Tongue (tissue), 2 donors: ENCODE data around the gene RCOR1. TPM values are rescaled to one million over a fixed set of nuclear protein-coding genes. Genes with fewer than 3 reads are reported as not detected.
"Not testable (repeated sequence)": the region's sequence is repeated elsewhere in the genome, so short reads cannot be mapped to it uniquely, and the experiment has no call there.

Source experiments
- DNase-seq: peaks from one replicate; pipeline ENCODE4 v3.0.0-alpha.2; 2015
- total RNA-seq: library from RNA; depleted of rRNA; stranded (reverse); fragments of >200 nt; gene quantifications from one replicate; pipeline ENCODE4 v1.2.3, GENCODE V29; 2014

The RCOR1 gene
- total RNA-seq, 1 donor from 2014 or later, result 25.4 TPM

- peak; percentile 66 for DNase-seq
Observed at GRCh38 chr14:102593061-102593824, 794 bp downstream of the RCOR1 start.

- DNase-seq, result no peak
Observed at GRCh38 chr14:102593825-102594137, 1.3 kb downstream of the RCOR1 start.

DNA sequence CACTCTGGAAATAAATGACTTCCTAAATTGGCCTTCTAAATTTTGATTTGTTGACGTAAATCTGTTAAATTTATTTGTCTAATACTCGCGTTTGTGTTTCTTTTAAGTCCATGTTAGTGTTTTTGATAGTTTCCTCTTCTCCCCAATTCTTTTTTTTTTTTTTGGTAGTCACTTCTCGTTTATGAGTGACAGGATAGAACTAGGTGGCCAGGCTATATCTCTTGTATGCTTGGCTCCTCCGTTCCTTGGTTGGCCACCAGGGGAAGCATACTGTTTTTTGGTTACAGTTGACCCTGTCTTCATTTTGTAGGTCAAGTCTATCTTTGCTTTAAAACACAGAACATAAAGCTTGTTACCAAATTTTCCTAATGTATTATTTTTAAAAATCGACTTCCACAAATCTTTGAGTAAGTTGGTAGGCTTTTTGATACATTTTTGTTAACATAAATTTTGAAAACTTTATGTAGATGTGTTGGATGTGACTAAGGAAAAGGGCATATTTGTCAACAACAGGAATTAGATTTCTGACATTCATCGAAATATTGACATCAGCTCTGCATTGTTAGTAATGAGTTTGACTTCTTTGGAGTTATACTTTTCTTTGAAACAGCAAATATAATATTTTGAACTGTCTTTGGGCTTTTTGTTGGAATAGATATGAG is 2.2 kb downstream of the RCOR1 start:
- peak; percentile 70 for DNase-seq

- no peak for DNase-seq
Observed at GRCh38 chr14:102601378-102601925, 9.0 kb downstream of the RCOR1 start.

DNA sequence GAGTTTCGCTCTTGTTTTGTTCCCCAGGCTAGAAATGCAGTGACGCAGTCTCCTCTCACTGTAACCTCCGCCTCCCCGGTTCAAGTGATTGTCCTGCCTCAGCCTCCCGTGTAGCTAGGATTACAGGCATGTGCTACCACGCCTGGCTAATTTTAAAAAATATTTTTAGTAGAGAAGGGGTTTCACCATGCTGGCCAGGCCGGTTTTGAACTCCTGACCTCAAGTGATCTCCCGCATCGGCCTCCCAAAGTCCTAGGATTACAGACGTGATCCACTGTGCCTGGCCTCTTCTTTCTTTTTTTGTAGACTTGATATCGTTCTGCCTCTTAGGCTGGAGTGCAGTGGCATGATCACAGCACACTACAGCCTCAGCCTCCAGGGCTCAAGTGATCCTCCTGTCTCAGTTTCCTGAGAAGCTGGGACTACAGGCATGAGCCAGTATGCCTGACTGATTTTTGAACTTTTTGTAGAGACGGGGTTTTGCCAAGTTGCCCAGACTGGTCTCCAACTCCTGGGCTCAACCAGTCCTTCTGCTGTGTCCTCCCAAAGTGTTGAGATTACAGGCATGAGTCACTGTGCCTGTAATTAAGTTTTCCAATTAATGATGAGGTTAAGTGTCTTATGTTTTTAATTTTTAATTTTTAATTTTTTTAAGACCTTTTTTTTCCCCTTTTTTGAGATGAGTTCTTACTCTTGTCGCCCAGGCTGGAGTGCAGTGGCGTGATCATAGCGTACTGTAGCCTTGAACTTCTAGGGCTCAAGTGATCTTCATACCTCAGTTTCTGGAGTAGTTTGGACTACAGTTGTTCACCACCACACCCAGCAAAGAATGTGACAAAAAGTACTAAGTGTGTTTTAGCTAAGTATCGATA is 10.2 kb downstream of the RCOR1 start:
- DNase-seq, result no peak

GRCh38 chr14:102603293-102603907 is 11.0 kb downstream of the RCOR1 start:
- no peak for DNase-seq

DNA sequence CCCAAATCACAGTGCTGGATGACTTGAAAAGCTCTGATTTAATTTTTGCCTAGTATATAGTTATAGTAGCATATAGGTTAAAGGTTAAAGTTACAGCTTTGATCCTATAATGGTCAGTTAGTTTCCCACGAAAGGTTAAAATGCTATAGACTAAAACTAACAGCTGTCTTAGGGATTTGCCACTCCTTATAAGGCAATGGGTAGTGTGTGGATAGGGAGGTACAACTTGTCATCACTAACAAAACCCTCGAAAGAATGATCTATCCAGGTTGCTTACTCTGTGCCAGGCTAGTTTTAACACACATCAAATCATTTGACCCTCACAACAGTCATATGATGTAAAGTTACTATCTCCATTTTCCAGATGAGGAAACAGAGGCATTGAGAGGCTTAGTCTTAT is 11.7 kb downstream of the RCOR1 start:
- DNase-seq, result no peak

GRCh38 chr14:102605029-102605428 is 12.6 kb downstream of the RCOR1 start:
- DNase-seq, result no peak

GRCh38 chr14:102606296-102606695 is 13.8 kb downstream of the RCOR1 start:
- no peak for DNase-seq

- no peak for DNase-seq
Observed at GRCh38 chr14:102608064-102608446, 15.6 kb downstream of the RCOR1 start.

DNA sequence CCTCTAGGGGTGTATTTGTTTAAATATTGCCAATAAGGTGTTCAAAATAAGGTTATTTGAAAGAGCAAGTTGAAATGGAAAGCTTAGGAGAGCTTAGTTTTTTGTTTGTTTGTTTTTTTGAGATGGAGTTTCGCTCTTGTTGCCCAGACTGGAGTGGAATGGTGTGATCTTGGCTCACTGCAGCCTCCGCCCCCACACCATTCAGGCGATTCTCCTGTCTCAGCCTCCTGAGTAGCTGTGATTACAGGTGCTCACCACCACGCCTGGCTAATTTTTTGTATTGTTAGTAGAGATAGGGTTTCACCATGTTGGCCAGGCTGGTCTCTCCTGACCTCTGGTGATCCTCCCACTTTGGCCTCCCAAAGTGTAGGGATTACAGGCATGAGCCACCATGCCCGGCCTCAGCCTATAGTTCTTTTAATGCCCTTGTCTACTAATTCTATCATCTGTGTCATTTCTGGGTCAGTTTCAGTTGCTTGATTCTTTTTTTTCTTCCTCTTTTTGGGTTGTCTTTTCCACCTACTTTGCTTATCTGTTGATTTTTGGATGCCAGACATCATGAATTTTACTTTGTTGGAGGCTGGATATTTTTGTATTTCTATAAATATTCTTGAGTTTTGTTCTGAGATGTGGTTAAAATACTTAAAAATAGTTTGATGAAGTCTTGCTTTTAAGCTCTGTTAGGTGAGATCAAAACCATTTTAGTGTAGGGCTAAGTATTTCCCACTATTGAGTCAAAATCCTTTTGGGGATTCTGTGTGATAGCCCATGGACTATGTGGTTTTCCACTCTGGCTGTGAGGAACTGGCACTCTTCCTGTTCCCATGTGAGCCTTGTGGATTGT is 18.7 kb downstream of the RCOR1 start:
- DNase-seq, result no peak

- no peak for DNase-seq
Observed at GRCh38 chr14:102616318-102616717, 23.9 kb downstream of the RCOR1 start.

DNA sequence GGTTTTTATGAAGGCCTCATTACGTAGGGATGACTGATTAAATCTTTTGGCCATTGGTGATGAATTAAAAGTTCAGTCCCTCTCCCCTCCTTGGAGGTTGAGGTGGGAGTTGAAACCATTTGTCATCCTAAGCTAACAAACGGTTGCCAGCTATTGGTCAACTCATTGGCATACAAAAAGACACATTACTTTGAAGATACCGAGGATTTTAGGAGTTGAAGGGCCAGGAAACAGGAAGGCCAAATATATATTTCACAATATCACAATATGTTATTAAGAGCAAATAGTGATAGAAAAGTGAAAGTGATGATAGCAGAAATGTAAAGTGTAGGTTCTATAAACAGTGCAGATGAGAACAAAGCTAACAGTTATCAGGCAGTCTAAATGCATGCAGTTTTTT is 24.4 kb downstream of the RCOR1 start:
- no peak for DNase-seq

GRCh38 chr14:102619012-102619411 is 26.6 kb downstream of the RCOR1 start:
- DNase-seq, result not testable (repeated sequence)

DNA sequence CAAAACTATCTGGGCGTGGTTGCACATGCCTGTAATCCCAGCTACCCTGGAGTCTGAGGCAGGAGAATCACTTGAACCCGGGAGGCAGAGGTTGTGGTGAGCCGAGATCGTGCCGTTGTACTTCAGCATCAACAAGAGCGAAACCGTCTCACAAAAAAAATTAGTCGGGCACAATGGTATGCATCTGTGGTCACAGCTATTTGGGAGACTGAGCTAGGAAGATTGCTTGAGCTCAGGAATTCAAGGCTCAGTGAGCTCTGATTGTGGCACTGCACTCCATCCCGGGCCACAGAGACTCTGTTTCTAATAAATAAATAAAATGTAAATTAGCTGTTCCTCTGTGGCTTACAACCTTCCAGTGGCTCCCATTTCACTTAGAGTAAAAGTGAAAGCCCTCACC is 28.0 kb downstream of the RCOR1 start:
- no peak for DNase-seq

- DNase-seq, result no peak
Observed at GRCh38 chr14:102622262-102622885, 29.9 kb downstream of the RCOR1 start.

GRCh38 chr14:102624666-102625065 is 32.2 kb downstream of the RCOR1 start:
- DNase-seq, result no peak

DNA sequence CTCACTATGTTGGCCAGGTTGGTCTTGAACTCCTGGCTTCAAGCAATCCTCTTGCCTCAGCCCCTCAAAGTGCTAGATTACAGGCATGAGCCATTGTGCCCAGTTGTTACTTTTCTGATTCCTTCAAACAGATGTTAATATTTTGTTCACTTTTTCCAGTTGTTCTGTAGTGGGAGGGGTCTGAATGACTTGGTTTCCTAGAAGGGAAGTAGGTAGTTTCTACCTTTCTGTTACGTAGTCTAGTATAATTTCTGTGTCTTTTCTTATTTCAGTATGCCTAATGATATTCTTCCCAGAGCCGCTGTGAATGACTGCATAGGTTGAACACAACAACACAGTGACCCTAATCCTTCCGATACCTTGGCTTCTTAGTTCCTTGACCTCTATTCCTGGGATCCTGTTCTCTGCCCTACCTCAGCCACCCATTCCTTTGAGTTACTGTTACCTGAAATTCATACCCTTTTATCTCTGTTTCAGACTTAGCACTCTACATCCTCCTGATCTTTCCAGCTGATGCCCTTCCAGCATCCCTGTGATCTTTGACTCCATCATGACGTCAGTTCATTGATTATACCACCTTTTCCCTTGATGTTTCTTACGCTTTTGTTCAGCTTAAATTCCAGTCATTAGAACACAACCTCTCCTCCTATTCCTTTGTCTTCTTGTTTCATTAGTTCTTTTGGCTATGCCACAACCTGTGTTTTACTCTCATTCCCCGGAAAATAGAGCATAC is 33.3 kb downstream of the RCOR1 start:
- no peak for DNase-seq

DNA sequence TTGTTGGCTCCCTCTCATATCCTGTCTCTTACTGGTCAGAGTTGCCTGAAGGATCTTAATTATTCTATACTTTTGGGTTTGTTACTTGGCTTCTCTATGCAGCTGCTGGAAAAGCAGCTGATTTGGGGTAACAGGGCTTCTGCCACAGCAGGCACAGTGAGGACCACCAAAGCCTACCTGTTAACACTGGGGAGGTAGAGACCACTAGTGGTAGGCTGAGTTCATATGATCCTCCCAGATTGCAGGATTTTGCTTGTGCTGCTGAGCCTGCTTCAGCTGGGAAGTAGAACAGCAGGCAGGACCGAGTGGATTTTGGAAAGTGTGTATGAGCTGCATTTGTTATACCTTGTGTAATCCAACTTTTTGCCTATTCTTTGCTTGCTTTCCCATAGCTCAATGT is 34.1 kb downstream of the RCOR1 start:
- DNase-seq, result no peak

DNA sequence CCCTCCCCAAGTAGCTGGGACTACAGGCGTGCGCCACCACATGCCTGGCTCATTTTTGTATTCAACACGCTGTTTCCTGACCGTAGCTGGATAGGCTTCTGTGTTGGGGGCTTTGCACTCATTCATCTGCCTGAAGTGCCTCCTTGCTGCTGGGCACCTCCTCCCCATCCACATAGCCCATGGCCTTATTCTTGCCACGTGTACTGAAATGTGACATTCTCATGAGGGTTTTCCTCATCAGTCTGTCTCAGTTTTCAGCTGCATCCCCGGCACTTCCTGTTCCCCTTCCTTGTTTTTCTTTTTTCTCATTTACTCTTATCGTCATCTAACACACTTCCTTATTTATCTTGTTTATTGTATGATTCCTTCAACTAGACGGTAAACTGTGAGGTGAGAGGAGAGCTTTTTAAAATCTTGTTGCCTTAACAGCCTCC is 36.6 kb downstream of the RCOR1 start:
- DNase-seq, result no peak
